GM23338 (cell line): ENCODE results near the gene PDE4D. TPM values are rescaled to one million over a fixed set of nuclear protein-coding genes. Genes with fewer than 3 reads are reported as not detected.

Experiments used
- ATAC-seq: fragments of 200-7000 bp; cut with Tn5 transposase; 3 replicates; pipeline ENCODE4 v1.9.1; 2020
- DNase-seq: peaks from one replicate; pipeline ENCODE4 v3.0.0-alpha.2; 2015; ENCODE audit warnings: low spot score
- H2AFZ ChIP-seq: fragments of 200-600 bp; sonication (generic); 2 replicates; pipeline ENCODE4 v1.8.0; 2016; ENCODE audit warnings: antibody characterized with exemption, mild to moderate bottlenecking, moderate library complexity
- H3F3A ChIP-seq: fragments of 200-600 bp; sonication (generic); replicated peaks from 2 replicates; pipeline ENCODE4 v1.8.0; 2017; ENCODE audit warnings: antibody characterized with exemption, mixed run types, low read depth
- H3K27ac ChIP-seq: fragments of 200-600 bp; sonication (generic); 2 replicates; pipeline ENCODE4 v1.6.1; 2016; ENCODE audit warnings: low read depth
- H3K27me3 ChIP-seq: fragments of 200-600 bp; sonication (generic); 2 replicates; pipeline ENCODE4 v1.8.0; 2016; ENCODE audit warnings: mild to moderate bottlenecking, mixed run types, moderate library complexity; ENCODE audit not compliant: insufficient read depth
- H3K36me3 ChIP-seq: fragments of 200-600 bp; sonication (generic); 2 replicates; pipeline ENCODE4 v1.8.0; 2016; ENCODE audit warnings: mild to moderate bottlenecking; ENCODE audit not compliant: insufficient read depth
- H3K4me1 ChIP-seq: fragments of 200-600 bp; sonication (generic); 2 replicates; pipeline ENCODE4 v1.8.0; 2016; ENCODE audit warnings: mild to moderate bottlenecking, moderate library complexity; ENCODE audit not compliant: insufficient read depth
- H3K4me2 ChIP-seq: fragments of 200-600 bp; sonication (generic); 2 replicates; pipeline ENCODE4 v1.7.1; 2017; ENCODE audit warnings: mixed run types
- H3K4me3 ChIP-seq: fragments of 200-600 bp; sonication (generic); 2 replicates; pipeline ENCODE4 v1.6.1; 2016; ENCODE audit warnings: mixed run types
- H3K79me2 ChIP-seq: fragments of 200-600 bp; sonication (generic); replicated peaks from 2 replicates; pipeline ENCODE4 v1.8.0; 2017; ENCODE audit warnings: mild to moderate bottlenecking; ENCODE audit not compliant: insufficient read depth
- H3K9me2 ChIP-seq: fragments of 200-600 bp; sonication (generic); 2 replicates; pipeline ENCODE4 v1.8.0; 2017; ENCODE audit not compliant: insufficient read depth
- H4K20me1 ChIP-seq: fragments of 200-600 bp; sonication (generic); replicated peaks from 2 replicates; pipeline ENCODE4 v1.8.0; 2017; ENCODE audit warnings: mild to moderate bottlenecking; ENCODE audit not compliant: insufficient read depth
- H3K27ac Mint-ChIP-seq: 2 replicates; pipeline ENCODE4 v1.8.0; 2020; ENCODE audit warnings: inconsistent platforms, mild to moderate bottlenecking, moderate library complexity, mixed read lengths
- H3K27me3 Mint-ChIP-seq: 3 replicates; pipeline ENCODE4 v1.8.0; 2022; ENCODE audit warnings: low read depth, mild to moderate bottlenecking, moderate library complexity, mixed read lengths, inconsistent platforms; ENCODE audit not compliant: insufficient read depth, poor library complexity
- H3K36me3 Mint-ChIP-seq: 3 replicates; pipeline ENCODE4 v1.8.0; 2021; ENCODE audit warnings: low read depth, mild to moderate bottlenecking, inconsistent platforms, moderate library complexity, mixed read lengths
- H3K4me1 Mint-ChIP-seq: 3 replicates; pipeline ENCODE4 v1.8.0; 2020; ENCODE audit warnings: mild to moderate bottlenecking, inconsistent platforms, mixed read lengths
- H3K4me3 Mint-ChIP-seq: 3 replicates; pipeline ENCODE4 v1.8.0; 2021; ENCODE audit warnings: moderate library complexity, mild to moderate bottlenecking, inconsistent platforms, mixed read lengths
- H3K9me3 Mint-ChIP-seq: 3 replicates; pipeline ENCODE4 v1.8.0; 2020; ENCODE audit warnings: moderate library complexity, mild to moderate bottlenecking, inconsistent platforms, mixed read lengths
- CREB1 ChIP-seq: fragments of 250-450 bp; sonication (Bioruptor Pico); IDR thresholded peaks from 2 replicates; pipeline ENCODE4 v1.5.0; 2020; ENCODE audit warnings: low read depth, mild to moderate bottlenecking, moderate library complexity
- EZH2 ChIP-seq: fragments of 200-600 bp; sonication (generic); IDR thresholded peaks from one replicate; pipeline ENCODE4 v1.8.0; 2017; ENCODE audit warnings: antibody characterized with exemption, mild to moderate bottlenecking, low read depth; ENCODE audit not compliant: unreplicated experiment
- EZH2phosphoT487 ChIP-seq: fragments of 200-600 bp; sonication (generic); IDR thresholded peaks from one replicate; pipeline ENCODE4 v1.8.1; 2018; ENCODE audit warnings: antibody characterized with exemption; ENCODE audit not compliant: unreplicated experiment
- JUNB ChIP-seq: IDR thresholded peaks from one replicate; pipeline ENCODE4 v1.6.1; 2016; ENCODE audit warnings: antibody characterized with exemption; ENCODE audit not compliant: unreplicated experiment
- NANOG ChIP-seq: IDR thresholded peaks from 2 replicates; pipeline ENCODE4 v1.6.1; 2016; ENCODE audit warnings: antibody characterized with exemption, borderline replicate concordance
- POLR2AphosphoS5 ChIP-seq: IDR thresholded peaks from 2 replicates; pipeline ENCODE4 v1.6.1; 2016; ENCODE audit warnings: antibody characterized with exemption, low read depth
- STAT1 ChIP-seq: IDR thresholded peaks from one replicate; pipeline ENCODE4 v1.6.1; 2016; ENCODE audit warnings: antibody characterized with exemption; ENCODE audit not compliant: unreplicated experiment
- ZNF114 ChIP-seq: fragments of 250-450 bp; sonication (Bioruptor Pico); IDR thresholded peaks from 2 replicates; pipeline ENCODE4 v1.5.0; 2020; ENCODE audit warnings: mild to moderate bottlenecking, moderate library complexity
- ZNF331 ChIP-seq: fragments of 250-450 bp; sonication (Bioruptor Pico); IDR thresholded peaks from 2 replicates; pipeline ENCODE4 v1.5.0; 2020; ENCODE audit warnings: low read depth, mild to moderate bottlenecking, moderate library complexity
- polyA plus RNA-seq: library from polyadenylated mRNA; unstranded; fragments of >200 nt; fragmentation: Nextera tagmentation; extraction: Ambion mirVana; gene quantifications from 2 replicates; pipeline ENCODE4 v1.2.1, GENCODE V29; 2016
- total RNA-seq: library from RNA; depleted of rRNA; stranded (reverse); fragments of >200 nt; shearing (Covaris generic); gene quantifications from 2 replicates; pipeline ENCODE4 v1.2.3, GENCODE V29; 2014
- TF ChIP-seq, protein P1 (sequence below): IDR thresholded peaks from 2 replicates; pipeline ENCODE4 v1.6.1; 2016; ENCODE audit warnings: antibody characterized with exemption
- TF ChIP-seq, protein P2 (sequence below): IDR thresholded peaks from one replicate; pipeline ENCODE4 v1.6.1; 2018; ENCODE audit warnings: antibody characterized with exemption; ENCODE audit not compliant: unreplicated experiment
- TF ChIP-seq, protein P3 (sequence below), 2 experiments: fragments of 200-600 bp in 1 of 2; sonication (generic) in 1 of 2; conservative IDR thresholded peaks; 2 replicates each; pipeline versions ENCODE4 v1.5.1 to v1.6.1; 2016 to 2017; ENCODE audit warnings: antibody characterized with exemption in 2 of 2, low read depth in 2 of 2, mild to moderate bottlenecking in 2 of 2, moderate library complexity in 1 of 2

The PDE4D gene
- total and polyA plus RNA-seq, 2 experiments from 2014 or later = 2.1 to 4.7 TPM

DNA sequence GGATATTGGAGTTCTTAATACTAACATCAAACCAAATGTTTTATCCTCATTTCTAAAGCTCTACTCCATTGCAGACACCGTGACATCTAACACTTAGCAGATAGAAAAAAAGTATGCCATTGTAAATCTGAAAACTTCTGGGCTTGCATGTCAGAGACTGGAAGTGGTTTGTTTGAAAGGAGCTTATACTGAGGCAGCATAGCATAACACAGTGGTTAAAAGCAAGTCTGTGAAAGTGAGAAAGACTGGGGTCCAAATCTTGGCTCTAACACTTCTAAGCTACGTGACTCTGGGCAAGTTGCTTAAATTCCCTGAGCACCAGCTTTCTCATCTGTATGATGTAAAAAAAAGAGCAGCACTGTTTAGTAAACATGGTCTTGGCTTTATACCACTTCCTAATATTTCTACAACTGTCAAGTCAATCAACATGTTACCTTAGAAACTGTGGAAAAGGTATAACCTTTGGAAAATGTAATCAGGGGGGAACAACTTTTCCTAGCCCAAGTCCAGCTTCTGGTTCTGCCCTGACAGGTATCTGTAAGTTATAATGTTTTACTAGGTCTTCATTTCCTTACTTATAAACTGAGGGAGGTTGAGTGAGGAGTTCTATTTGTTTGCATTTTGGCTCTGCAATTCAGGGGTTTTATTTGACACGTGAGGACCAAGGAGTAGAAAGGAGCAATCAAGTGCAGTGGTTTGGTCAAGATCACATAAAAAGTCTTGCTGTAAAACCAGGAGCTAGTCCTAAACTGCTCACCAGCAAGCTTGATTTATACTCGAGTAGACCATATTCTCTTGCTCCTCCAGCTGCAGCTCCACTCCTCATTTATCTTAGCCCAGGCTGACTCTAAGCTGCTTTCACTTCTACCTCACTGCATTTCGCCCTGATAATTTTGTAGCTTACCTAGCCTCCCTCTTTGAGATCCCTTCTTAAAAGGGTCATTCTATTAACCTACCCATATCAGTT is 769.6 kb downstream of the PDE4D start:
- Histone ChIP-seq H3K79me2 (no peaks in the 10 kb centered on the region), H3K4me2 (no peak overlapping the region), H3F3A (no peaks in the 10 kb centered on the region), H3K36me3 (no peaks in the 10 kb centered on the region), H3K4me3 (no peak overlapping the region), H3K27ac (no peak overlapping the region), H4K20me1 (no peaks in the 10 kb centered on the region), H3K27me3 (no peaks in the 10 kb centered on the region), H3K4me1 (peaks cover 35% of the 10 kb centered on the region), H2AFZ (peak overlapping the region; percentile 5; the same call in 1 of the 2 replicates), H3K9me2 (no peaks in the 10 kb centered on the region)
- no peaks in the 10 kb centered on the region for H3K36me3 Mint-ChIP-seq
- no peak for ATAC-seq
- H3K27me3 Mint-ChIP-seq = no peaks in the 10 kb centered on the region
- H3K4me3 Mint-ChIP-seq = no peak overlapping the region
- no peak overlapping the region for H3K27ac Mint-ChIP-seq
- DNase-seq = no peak
- TF ChIP-seq JUNB (no peak), ZNF331 (no peak), CREB1 (no peak), STAT1 (no peak), NANOG (no peak), ZNF114 (no peak)
- TF ChIP-seq, protein P1, sequence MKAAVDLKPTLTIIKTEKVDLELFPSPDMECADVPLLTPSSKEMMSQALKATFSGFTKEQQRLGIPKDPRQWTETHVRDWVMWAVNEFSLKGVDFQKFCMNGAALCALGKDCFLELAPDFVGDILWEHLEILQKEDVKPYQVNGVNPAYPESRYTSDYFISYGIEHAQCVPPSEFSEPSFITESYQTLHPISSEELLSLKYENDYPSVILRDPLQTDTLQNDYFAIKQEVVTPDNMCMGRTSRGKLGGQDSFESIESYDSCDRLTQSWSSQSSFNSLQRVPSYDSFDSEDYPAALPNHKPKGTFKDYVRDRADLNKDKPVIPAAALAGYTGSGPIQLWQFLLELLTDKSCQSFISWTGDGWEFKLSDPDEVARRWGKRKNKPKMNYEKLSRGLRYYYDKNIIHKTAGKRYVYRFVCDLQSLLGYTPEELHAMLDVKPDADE = no peak
- no peaks in the 10 kb centered on the region; the same call in 2 of the 3 replicates for H3K4me1 Mint-ChIP-seq
- H3K9me3 Mint-ChIP-seq = no peaks in the 10 kb centered on the region

DNA sequence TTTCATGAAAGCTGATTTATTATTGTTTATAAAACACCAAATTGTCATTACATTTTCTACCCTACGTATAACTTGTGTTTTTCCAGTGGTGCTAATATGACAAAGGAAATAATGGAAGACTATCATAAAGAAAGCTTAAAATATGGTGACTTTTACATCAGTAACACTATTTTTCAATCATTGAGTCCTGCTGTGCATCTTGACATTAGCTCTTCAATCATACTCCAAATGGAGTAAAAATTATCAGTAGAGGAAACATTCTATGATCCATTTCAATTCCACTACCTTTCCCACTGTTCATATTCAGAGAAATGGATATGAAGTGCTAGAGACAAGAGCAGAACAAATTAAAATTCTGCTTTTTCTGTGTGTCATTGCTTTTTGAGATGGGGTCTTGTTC is 774.0 kb downstream of the PDE4D start:
- H3K9me3 Mint-ChIP-seq = no peaks in the 10 kb centered on the region
- H3K79me2 ChIP-seq = no peaks in the 10 kb centered on the region
- ATAC-seq = no peak
- no peak for TF ChIP-seq CREB1
- TF ChIP-seq, protein P2, sequence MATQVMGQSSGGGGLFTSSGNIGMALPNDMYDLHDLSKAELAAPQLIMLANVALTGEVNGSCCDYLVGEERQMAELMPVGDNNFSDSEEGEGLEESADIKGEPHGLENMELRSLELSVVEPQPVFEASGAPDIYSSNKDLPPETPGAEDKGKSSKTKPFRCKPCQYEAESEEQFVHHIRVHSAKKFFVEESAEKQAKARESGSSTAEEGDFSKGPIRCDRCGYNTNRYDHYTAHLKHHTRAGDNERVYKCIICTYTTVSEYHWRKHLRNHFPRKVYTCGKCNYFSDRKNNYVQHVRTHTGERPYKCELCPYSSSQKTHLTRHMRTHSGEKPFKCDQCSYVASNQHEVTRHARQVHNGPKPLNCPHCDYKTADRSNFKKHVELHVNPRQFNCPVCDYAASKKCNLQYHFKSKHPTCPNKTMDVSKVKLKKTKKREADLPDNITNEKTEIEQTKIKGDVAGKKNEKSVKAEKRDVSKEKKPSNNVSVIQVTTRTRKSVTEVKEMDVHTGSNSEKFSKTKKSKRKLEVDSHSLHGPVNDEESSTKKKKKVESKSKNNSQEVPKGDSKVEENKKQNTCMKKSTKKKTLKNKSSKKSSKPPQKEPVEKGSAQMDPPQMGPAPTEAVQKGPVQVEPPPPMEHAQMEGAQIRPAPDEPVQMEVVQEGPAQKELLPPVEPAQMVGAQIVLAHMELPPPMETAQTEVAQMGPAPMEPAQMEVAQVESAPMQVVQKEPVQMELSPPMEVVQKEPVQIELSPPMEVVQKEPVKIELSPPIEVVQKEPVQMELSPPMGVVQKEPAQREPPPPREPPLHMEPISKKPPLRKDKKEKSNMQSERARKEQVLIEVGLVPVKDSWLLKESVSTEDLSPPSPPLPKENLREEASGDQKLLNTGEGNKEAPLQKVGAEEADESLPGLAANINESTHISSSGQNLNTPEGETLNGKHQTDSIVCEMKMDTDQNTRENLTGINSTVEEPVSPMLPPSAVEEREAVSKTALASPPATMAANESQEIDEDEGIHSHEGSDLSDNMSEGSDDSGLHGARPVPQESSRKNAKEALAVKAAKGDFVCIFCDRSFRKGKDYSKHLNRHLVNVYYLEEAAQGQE = no peak
- TF ChIP-seq EZH2phosphoT487 = no peak
- TF ChIP-seq POLR2AphosphoS5 = no peak
- TF ChIP-seq, protein P3, sequence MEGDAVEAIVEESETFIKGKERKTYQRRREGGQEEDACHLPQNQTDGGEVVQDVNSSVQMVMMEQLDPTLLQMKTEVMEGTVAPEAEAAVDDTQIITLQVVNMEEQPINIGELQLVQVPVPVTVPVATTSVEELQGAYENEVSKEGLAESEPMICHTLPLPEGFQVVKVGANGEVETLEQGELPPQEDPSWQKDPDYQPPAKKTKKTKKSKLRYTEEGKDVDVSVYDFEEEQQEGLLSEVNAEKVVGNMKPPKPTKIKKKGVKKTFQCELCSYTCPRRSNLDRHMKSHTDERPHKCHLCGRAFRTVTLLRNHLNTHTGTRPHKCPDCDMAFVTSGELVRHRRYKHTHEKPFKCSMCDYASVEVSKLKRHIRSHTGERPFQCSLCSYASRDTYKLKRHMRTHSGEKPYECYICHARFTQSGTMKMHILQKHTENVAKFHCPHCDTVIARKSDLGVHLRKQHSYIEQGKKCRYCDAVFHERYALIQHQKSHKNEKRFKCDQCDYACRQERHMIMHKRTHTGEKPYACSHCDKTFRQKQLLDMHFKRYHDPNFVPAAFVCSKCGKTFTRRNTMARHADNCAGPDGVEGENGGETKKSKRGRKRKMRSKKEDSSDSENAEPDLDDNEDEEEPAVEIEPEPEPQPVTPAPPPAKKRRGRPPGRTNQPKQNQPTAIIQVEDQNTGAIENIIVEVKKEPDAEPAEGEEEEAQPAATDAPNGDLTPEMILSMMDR (conservative IDR thresholded peaks at IDR 0.05; ENCODE audit: low read depth in 2 of 2) = no peak
- no peak for TF ChIP-seq EZH2
- TF ChIP-seq ZNF331 = no peak
- TF ChIP-seq JUNB = no peak

More for the DNA sequence above, 774.0 kb downstream of the PDE4D start:
- Mint-ChIP-seq H3K27ac (no peak overlapping the region), H3K4me3 (no peak overlapping the region), H3K4me1 (peaks cover 6% of the 10 kb centered on the region; the same call in 2 of the 3 replicates), H3K36me3 (no peaks in the 10 kb centered on the region), H3K27me3 (no peaks in the 10 kb centered on the region)
- Histone ChIP-seq H3K4me2 (no peak overlapping the region), H3K27me3 (no peaks in the 10 kb centered on the region), H2AFZ (no peak overlapping the region), H3K36me3 (no peaks in the 10 kb centered on the region), H4K20me1 (no peaks in the 10 kb centered on the region), H3K9me2 (no peaks in the 10 kb centered on the region), H3F3A (no peaks in the 10 kb centered on the region), H3K4me3 (no peak overlapping the region), H3K4me1 (peaks cover 7% of the 10 kb centered on the region; the same call in 1 of the 2 replicates), H3K27ac (no peak overlapping the region)
- DNase-seq = no peak
